ENCODE results near the gene CT45A3. TPM values are rescaled to one million over a fixed set of nuclear protein-coding genes. Genes with fewer than 3 reads are reported as not detected.

CT45A3 gene
- not detected in 2 replicates for total RNA-seq

GRCh38 chrX:135768091-135768490, at the start of gene CT45A3:
Gene CT45A3 (minus strand): TSS chrX:135768191. CDS start chrX:135764444, 3,747 bp downstream.

DNA sequence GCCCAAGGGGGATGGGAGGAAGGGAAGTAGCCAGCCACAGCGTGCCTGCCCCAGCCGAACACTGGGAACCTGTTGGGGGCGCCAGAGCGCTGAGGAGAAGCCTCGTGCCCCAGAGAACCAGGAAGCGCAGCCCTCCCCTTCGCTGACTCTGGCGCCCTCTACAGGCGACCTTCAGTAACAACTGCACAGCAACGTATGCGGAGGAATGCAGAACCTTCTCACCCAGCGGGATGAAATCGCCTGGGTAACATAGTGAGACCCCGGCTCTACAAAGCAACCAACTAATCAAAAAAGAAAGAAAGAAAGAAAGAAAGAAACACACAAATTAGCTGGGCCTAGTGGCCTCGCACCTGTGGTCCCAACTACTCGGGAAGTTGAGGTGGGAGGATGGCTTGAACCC, 34.7 kb upstream of the CT45A3 start, which contains the start of gene CT45A6:
Gene CT45A6 (minus strand): TSS at position 101 of the 400 bp plus-strand sequence. CDS start 3,794 bp downstream, outside the sequence.

GRCh38 chrX:135785403-135785802, 17.4 kb upstream of the CT45A3 start, which contains the start of gene CT45A5:
Gene CT45A5 (minus strand): TSS chrX:135785503. CDS start chrX:135781729, 3,774 bp downstream.

GRCh38 chrX:135713183-135713689, 54.8 kb downstream of the CT45A3 start, which contains the start of gene CT45A1:
Gene CT45A1 (plus strand): TSS chrX:135713639. CDS start chrX:135718941, 5,302 bp downstream.

Other genes starting within 250 kb of the CT45A3 start
- gene INTS6L, start 247.5 kb downstream of the CT45A3 start, total RNA-seq = 2.9 and 6.2 TPM in 2 replicates
- not detected in 2 replicates for gene CT45A1, start 54.6 kb downstream of the CT45A3 start, total RNA-seq
- gene CT45A5, start 17.3 kb upstream of the CT45A3 start, total RNA-seq = not detected in 2 replicates
- gene CT45A6, start 34.6 kb upstream of the CT45A3 start, total RNA-seq = not detected in 2 replicates
- gene CT45A2, start 51.8 kb upstream of the CT45A3 start, total RNA-seq = not detected in 2 replicates
- gene CT45A7, start 69.1 kb upstream of the CT45A3 start, total RNA-seq = not detected in 2 replicates
- gene CT45A8, start 86.3 kb upstream of the CT45A3 start, total RNA-seq = not detected in 2 replicates
- not detected in 2 replicates for gene CT45A9, start 103.6 kb upstream of the CT45A3 start, total RNA-seq
- gene CT45A10, start 125.3 kb upstream of the CT45A3 start, total RNA-seq = not detected in 2 replicates
- not detected in 2 replicates for gene SAGE1, start 125.5 kb upstream of the CT45A3 start, total RNA-seq
- gene MMGT1, start 205.8 kb upstream of the CT45A3 start, total RNA-seq = 6.8 and 8.1 TPM in 2 replicates
- gene SLC9A6, start 217.2 kb upstream of the CT45A3 start, total RNA-seq = 14.9 and 19.5 TPM in 2 replicates

Data from epithelial cell of umbilical artery (primary cell).